Measurements from ENCODE around the gene ROBO1. TPM values are rescaled to one million over a fixed set of nuclear protein-coding genes. Genes with fewer than 3 reads are reported as not detected.
"Not testable (repeated sequence)": the region's sequence is repeated elsewhere in the genome, so short reads cannot be mapped to it uniquely, and the experiment has no call there.

Gene ROBO1
- total RNA-seq, 2 experiments from 2014 or later, result 1.6 to 2.1 TPM

DNA sequence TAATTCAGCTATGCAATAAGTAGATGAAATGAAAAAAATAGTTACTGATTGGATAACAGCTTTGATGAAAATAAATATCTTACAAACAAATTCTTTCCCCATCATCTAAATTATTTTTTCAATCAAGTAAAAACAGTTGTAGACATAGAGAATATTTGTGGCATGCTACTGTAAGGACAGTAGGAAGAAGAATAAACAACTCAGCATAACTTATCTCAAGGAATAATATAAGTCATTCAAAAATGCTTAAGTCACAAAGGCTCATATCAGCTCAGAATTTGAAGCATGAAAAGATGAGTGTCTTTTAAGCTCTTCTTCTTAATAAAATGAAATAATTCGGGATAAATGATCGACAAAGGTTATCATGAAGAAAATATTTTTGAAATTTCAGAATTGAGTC is 1029.0 kb downstream of the ROBO1 start:
- ChIA-PET POLR2A (no interaction called here), CTCF (no interaction called here)

DNA sequence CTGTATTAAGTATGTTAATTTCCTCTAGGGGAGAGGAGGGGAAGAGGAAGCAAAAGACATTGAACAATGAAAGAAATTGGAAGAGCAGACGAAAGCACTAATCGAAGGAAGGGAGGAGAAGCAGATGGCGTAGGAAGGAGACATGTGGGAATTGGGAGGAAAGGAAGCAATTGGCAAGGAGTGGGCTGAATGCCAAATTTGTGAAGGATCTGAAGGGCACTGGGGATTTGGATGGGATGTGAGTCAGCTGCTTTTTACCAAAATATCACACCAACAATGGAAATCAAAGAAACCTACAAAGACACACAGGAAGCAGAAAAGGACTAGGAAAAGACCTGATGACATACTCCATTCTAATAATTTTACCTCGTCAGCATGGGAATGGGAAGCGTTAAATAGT is 1029.8 kb downstream of the ROBO1 start:
- ChIA-PET POLR2A (no interaction called here), CTCF (no interaction called here)

DNA sequence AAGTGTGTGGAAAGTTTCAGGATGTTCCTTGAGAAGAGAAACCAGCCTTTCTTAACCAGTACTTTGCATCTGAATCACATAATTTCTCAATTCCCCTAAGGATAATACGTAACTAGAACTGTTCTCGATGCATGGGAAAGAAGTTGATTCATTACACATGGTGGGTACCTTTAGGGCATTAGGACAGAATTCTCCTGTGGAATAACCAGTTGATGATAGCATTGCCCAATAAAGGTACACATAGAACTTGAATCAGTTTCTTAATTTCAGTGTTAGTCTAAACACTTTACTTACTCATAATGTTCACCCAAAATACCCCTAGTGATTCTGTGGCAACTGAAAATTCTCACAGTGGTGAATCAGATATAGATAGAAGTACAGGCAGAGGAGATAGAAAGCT is 1030.9 kb downstream of the ROBO1 start:
- POLR2A ChIA-PET, result no interaction called here

DNA sequence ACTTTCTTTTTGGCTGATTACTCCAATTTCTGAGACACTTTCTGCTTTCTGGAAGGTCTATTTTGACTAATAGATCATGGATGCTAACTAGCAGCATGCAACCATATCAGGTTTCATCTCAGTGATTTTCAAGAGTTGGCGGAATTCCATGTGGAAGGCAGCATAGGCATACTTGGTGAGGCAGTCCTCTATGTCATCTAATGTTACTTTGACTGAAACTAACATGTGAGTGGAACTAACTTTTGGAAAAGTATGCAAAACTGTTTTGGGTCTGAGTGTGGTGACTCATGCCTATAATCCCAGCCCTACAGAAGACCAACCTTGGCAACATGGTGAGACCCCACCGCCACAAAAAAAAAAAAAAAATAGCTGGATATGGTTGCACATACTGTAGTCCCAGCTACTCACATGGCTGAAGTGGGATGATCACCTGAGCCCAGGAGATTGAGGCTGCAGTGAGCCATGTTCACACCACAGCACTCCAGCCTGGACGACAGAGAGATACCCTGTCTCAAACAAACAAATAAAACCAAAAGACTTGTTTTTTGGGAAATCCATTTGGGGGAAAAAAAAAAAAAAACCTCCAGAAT is 1033.7 kb downstream of the ROBO1 start:
- ChIA-PET POLR2A (no interaction called here), CTCF (no interaction called here)

More for the DNA sequence above, 1030.9 kb downstream of the ROBO1 start:
- CTCF ChIA-PET, result no interaction called here

DNA sequence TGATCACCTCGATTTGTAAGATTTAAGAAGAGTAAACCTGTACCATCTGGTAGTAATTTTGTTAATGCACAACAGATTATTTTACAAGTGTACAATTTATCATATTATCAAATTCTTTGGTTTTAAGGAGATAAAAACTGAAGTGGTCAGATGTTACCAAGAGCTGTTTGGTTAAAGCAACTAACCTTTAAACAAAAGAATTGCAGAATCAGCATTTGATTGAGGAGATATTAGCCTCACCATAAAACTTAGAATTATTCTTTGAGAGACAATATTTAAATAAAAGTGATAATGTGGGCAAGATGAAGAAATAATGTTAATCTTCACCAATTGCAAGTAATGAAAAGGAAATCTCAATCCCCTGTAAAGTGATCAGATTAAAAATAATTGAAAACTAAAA is 1034.9 kb downstream of the ROBO1 start:
- POLR2A ChIA-PET, result no interaction called here
- CTCF ChIA-PET, result no interaction called here

DNA sequence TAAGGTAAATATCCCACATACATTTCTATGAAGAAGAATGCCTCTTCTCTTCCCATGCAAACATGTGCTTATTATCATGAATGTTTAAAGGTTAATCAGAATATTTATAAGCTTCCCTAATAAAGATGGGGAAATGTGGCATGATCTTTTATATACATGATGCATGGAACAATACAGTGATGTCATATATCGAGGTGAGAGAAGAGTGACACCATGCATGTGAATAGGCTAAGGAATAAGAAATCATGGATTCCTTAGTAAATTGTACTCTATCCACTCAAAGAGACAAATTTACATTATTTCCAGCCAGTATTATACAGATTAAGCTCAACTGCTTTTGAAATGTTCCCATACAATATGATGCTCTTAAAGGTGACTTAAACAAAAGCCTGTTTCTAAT is 1035.3 kb downstream of the ROBO1 start:
- CTCF ChIA-PET, result no interaction called here
- POLR2A ChIA-PET, result no interaction called here

DNA sequence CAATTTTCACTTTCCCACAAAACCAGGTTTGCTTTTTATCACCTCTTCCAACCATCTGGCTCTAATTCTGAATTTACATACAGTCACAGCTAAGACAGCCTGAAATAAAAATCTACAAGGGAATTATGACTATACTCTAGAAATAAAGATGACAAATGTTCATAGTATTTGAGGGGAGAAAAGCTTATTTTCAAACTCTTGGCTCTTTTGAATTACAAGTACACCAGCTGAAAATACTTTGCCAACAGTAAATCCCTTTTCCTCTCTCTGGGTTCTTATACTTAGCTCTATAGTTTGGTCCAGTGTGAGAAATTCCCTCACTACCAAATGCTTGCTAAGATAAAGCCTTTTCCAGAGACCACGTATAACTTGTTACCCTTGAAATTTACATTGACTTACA is 1037.9 kb downstream of the ROBO1 start:
- POLR2A ChIA-PET, result no interaction called here
- CTCF ChIA-PET, result no interaction called here

DNA sequence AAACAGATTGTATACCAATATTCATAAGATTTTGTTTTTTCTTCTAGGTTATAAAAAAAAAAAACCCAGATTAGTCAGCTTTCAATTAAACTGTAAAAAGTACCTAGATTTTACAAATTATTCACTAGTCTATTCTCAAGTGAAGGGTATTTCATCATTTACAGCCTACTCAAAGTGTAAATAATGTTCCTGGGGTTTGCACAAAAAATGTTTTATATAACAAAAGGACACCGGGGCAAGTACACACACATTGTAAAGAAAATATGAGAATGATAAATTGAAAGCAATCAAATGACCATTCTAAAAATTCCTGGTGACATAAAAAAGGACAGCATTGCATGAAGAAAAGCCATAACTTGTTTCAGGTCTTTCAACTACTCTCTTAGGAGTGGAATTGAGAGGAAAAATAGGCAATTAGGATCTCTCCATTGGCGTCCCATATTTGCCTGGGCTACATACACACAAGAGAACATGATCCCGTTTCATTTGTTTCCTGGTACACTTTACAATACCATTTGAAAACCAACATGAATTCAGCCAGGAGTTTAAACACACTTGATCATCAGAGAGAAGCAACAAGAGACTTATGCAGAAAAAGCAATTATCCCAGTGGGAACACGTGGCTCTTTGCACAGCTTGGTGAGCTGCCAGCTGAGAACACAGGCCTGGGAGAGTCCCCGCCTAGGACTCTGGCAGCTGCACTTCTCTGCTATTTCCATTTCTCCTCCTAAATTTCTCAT is 1039.2 kb downstream of the ROBO1 start:
- POLR2A ChIA-PET, result no interaction called here
- CTCF ChIA-PET, result no interaction called here

DNA sequence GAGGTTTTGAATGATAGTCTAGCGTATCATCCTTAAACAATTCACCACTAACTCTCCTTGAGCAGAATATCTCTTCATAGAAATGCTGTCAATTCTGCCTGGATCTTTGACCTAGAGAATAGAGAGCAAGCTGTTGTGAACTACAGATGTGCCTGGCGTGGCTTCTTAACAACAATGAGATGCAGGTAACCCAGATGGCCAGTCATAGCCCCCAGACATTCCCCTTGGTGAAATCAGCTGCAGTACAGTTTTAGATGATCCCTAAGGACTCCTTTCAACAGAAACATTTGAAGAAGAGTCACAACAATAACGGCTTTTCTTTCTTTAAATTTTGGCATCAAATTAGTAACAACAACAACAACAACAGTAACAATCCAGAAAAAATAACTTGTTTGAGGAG is 1041.3 kb downstream of the ROBO1 start:
- POLR2A ChIA-PET, result no interaction called here
- CTCF ChIA-PET, result no interaction called here

DNA sequence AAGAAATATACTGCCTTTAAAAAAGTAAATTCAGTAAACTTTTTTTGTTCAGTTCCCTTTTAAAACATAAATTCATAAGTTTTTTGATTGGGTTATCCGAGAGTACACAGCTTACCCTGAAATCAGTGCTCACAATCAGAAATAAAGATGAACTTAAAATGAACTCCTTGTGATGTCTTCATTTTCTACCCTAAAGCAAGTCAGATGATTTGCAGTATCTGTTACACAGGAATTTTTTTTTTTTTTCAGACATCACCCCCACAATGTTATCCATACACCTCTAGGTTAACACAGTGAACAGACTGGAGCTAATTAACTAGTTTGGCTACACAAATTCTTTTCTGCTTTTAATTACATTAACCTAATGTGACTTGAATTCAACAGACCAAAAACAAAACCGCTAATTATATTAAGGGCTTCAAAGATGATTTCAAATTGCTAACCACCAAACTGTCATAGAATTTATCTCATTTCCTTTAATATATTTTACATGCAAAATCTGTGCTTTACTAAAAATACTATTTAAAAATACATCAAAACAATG is 1042.0 kb downstream of the ROBO1 start:
- ChIA-PET POLR2A (no interaction called here), CTCF (no interaction called here)

DNA sequence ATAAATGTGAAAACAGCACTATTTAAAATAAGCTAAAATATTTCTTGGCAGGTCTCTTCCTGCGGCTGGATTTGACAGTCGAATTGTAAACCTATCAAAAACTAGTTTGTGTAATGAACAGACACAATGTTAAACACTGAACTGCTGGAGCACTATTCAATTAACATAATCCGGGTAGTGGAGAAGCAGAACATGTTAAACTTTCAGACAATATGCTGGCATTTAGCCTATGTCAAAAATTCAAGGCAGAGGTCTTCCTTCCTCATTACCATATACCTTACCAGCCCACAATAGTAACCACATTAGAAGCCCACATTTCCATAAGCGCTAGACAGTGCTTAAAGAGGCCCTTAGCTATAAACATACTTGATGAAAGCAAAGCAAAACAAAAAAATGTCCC is 1042.9 kb downstream of the ROBO1 start:
- ChIA-PET POLR2A (no interaction called here), CTCF (no interaction called here)

DNA sequence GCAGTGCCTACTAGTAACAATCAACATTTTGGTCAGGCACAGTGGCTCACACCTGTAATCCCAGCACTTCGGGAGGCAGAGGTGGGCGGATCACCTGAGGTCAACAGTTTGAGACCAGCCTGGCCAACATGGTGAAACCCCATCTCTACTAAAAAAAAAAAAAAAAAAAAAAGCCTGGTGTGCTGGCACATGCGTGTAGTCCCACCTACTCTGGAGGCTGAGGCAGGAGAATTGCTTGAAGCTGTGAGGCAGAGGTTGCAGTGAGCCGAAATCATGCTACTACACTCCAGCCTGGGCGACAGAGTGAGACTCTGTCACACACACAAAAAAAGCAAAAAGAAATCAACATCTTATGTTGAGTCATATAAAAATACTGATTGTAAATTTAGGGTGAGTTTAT is 1043.4 kb downstream of the ROBO1 start:
- POLR2A ChIA-PET, CTCF ChIA-PET: not testable (repeated sequence)

DNA sequence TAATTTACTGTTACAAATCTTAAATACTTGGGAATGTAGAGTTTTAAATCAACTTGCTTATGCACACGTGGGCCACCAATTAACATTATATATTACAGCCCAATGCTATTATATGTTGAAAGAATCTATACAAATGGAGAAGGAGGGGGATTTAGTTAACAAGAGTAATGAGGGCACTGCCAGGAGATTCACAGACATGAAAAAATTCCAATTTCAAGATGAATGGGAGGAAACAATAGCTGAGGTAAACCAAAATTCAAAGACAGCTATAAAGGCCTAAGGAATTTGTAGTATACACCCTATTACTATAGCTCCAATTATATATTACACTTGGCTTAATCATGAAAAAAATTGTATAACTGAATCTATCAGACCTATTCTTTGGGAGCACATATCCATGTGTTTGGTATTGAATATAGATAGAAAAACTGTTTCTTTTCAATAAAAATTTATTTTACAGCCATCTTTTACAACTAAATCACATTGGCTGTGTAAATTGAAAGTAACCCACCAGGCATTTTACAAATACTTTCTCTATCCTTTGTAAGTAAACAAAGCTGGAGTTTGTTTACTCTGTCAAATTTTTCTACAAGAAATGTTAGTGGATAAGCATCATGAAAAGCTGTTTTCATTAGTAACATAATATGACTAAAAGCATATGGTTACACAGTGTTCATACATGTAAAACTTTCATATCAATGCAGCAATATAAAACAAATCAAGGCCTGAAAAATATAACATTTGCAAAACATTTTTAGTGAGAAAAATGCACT is 1045.8 kb downstream of the ROBO1 start:
- POLR2A ChIA-PET, result no interaction called here

DNA sequence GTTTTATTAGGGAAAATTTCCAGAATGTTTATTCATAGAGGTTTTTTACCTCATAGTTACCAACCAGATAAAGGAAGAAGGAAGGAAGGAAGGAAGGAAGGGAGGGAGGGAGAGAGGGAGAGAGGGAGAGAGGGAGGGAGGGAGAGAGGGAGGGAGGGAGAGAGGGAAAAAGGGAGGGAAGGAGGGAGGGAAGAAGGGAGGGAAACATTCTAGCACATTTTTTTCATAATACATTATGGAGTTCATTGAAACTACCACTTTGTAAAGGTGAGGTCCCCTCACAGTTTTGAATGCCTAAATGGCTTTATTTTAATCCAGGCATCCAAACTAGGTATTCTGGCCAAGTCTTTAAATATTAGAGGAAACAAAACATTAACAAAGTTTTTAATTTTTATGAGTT is 1049.1 kb downstream of the ROBO1 start:
- POLR2A ChIA-PET, result no interaction called here
- CTCF ChIA-PET, result no interaction called here

More for the DNA sequence above, 1045.8 kb downstream of the ROBO1 start:
- CTCF ChIA-PET, result no interaction called here

DNA sequence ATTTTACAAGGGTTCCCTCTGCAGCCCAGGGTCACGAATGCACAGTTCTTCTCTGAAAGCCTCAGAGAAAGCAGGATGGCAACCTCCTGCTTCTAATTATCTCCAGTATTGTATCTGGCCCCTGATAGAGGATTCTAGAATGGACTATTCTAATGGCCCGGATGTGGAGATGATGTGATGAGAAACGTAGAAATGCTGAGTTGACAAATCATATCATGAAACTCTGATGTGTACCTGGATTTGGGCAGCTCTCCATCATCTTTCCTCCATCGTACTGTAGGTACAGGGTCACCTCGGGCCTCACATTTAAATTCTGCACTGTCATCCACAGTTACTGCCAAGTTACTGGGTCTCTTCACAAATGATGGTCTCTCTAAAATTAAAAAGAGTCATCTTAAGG is 1050.8 kb downstream of the ROBO1 start:
- CTCF ChIA-PET, result no interaction called here
- POLR2A ChIA-PET, result no interaction called here

DNA sequence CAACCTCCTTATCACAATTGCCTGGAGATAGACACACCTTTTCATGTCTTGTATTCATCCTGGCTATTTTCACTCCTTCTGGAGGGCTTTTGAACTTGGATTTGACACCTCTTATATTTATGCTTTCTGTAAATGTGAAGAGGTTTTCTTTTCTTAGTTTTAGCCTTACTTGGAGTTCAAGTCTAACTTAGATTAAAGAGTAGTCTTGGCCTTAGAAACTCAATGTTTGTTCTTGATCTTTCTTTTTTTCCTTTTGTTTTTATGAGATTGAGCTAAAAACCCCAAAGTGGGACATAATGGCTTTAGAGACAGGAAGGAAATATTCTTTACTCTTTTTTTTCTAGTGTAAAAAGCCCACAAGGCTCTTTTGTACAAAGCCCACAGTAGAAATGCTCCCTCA is 1054.9 kb downstream of the ROBO1 start:
- CTCF ChIA-PET, result no interaction called here
- POLR2A ChIA-PET, result no interaction called here

DNA sequence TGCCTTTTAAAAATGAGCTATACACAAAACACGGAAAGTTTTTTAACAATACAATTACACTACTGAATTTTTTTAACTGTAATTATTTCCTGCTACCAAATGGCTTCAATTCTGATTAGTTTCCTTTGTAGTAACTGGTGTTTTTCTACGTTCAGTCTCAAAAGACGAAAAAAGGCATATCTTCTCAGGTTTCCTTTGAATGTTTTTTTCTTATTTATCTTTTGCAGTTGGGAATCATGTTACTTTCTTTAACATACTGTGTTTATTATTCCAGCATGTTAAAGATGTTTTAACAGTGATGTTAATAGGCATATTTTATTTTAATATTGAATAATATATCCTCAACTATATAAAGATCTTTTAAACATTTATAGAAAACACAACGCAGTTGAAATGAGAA is 1055.5 kb downstream of the ROBO1 start:
- POLR2A ChIA-PET, result no interaction called here
- CTCF ChIA-PET, result no interaction called here

DNA sequence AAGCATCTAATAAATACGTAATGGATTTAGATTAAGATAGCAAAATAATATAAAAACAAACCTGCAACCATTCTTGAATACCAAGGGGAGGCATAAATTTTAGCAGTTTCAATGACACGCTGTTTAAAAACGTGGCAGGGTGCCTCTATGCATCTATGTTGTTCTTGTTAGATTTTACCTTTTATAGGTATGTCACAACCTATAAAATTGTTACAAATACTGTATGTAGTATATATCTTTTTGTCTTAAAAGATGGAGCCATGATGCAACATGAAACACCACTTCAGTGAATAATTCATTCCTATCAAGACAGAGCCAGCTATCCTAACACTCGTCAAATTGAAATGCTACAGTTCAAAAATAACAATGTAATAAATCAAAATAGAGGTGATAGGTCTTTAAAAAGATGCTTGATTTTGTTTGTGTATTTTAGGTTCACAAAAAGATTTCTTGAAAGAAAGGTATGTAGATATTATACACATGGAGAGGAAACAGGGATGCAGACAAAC is 1059.2 kb downstream of the ROBO1 start:
- CTCF ChIA-PET, result no interaction called here
- POLR2A ChIA-PET, result no interaction called here

DNA sequence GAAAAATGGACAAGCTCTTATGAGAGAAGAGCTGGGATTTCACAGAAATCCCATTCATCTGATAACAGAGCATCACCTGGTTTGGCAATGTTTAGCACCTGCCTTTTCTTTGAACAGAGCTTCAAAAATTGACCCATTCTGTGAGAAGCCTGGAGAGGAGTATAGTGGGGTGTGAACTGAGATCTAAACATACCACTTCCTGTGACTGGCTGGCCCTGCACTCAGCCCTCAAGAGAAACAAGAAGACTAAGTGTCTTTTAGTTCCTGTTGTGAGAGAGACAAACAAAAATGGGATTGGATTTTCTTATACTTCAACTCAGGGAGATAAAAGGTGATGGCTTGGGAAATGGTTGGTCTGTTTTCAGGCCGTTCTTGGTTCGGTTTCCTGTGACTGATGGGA is 1060.2 kb downstream of the ROBO1 start:
- CTCF ChIA-PET, result no interaction called here
- POLR2A ChIA-PET, result no interaction called here

DNA sequence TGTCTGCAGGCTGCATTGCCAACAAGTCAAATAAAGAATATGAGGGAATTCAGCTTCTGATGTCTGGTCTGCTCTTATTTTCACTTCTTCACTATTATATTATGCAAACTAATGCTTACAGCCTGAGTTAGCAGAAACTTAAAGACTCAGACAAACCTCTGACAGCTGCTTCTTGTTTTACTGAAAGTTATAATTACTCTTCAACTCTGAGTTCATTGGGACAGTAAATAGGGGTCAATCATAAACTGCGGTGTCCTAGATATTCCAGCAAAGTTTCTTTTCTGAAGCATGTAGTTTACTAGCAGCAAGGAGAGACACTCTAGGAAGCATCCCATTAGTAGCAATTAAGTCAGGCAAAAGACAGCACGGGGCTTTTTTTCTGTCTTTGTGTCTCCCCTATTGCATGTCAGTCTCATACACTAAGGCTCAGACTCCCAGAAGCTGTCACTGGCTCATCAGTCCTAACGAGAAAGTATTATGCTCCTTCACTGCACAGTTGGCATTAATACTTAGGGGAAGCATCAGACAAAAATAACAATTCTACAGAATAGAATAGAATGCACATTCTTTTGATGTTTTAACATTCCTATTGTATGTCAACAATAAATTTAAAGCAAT is 1060.8 kb downstream of the ROBO1 start:
- ChIA-PET POLR2A (no interaction called here), CTCF (no interaction called here)

DNA sequence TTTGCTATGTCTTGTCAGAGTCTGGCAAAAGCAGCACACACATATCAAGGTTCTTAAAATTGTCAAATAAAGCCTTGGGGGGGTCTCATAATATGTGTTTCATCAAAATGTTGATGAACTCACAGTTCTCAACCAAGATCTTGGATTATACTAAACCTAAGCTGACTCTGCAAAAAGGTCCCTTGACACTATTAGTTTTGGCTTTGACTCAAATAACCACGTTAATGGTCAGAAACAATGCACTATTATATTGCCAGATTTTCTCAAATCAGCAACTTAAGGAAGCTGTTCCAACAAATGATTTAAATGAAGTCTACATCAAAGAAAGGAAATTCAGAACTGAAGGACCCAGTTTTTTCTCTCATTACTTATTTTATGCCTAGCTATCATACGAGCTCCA is 1063.9 kb downstream of the ROBO1 start:
- CTCF ChIA-PET, result no interaction called here
- POLR2A ChIA-PET, result no interaction called here
